Right cardiac atrium (tissue), 5 donors: ENCODE results near the gene NANOS3. TPM values are rescaled to one million over a fixed set of nuclear protein-coding genes. Genes with fewer than 3 reads are reported as not detected.

Experiments used
- ATAC-seq, 2 donors: fragments of 200-7000 bp; cut with Tn5 transposase; one replicate each; pipeline versions ENCODE4 v1.8.0 to v1.9.1; 2020; ENCODE audit warnings: moderate library complexity in 2 of 2, mild to moderate bottlenecking in 1 of 2
- DNase-seq, 3 donors: peaks; one replicate each; pipeline ENCODE4 v3.0.0-alpha.2; 2020
- H3K27ac ChIP-seq: one replicate; pipeline ENCODE4 v1.5.1; 2013; ENCODE audit warnings: mild to moderate bottlenecking, low read length, control low read depth, moderate library complexity
- H3K27me3 ChIP-seq: one replicate; pipeline ENCODE4 v1.6.1; 2013; ENCODE audit not compliant: control insufficient read depth, insufficient read depth
- H3K4me1 ChIP-seq: one replicate; pipeline ENCODE4 v1.6.1; 2013; ENCODE audit warnings: low read length; ENCODE audit not compliant: control insufficient read depth, insufficient read depth
- H3K4me3 ChIP-seq: one replicate; pipeline ENCODE4 v1.5.1; 2013; ENCODE audit warnings: low read length, control low read depth
- H3K9me3 ChIP-seq: one replicate; pipeline ENCODE4 v1.6.1; 2013; ENCODE audit warnings: low read length; ENCODE audit not compliant: control insufficient read depth
- WGBS: extraction: QIAGEN DNeasy Blood & Tissue Kit; methylation state at CpG from one replicate; pipeline ENCODE4 v1.1.7; 2013; 5-methylcytosine and 5-hydroxymethylcytosine counted together
- intact Hi-C, 4 donors: fragments of 100-400 bp; cut with DNase I; formaldehyde crosslinking; loops; one replicate each; pipeline versions ENCODE4 v1.11.0 to v1.14.0; 2022 to 2023
- long read RNA-seq, 4 donors: library from polyadenylated mRNA; unstranded; transcript quantifications; one replicate each; pipeline ENCODE4 v2.0.0, GENCODE V29; 2020 to 2021
- polyA plus RNA-seq: library from polyadenylated mRNA; stranded (reverse); fragments of 200-250 nt; gene quantifications from one replicate; pipeline ENCODE4 v1.2.3, GENCODE V29; 2013
- total RNA-seq, 4 donors: library from RNA; stranded (reverse); fragmentation: NEBNext Ultra II Directional; extraction: Animal tissue kit (Norgen Biotek cat#: 25700); gene quantifications; one replicate each; pipeline ENCODE4 v1.2.1, GENCODE V29; 2021
- donor health status: healthy with polysubstance abuse.
- donor health status: DM: no; HTN: yes; CAD: no.
- donor health status: DM: no; HTN: no; CAD: no.
- donor health status: DM: no; HTN: yes; CAD: no; lungs with severe emphysema.
- donor health status: DM: yes; HTN: yes; CAD: no.

The NANOS3 gene
- total RNA-seq = 1 to 10 TPM in 2 of 4 donors, under 1 TPM in 1, not detected in 1; 0.86 to 2.1 (median 1.4) TPM
- 1.7 TPM for polyA plus RNA-seq
- long read RNA-seq, donor 1, partial matches to known transcripts = 0 of 1 reads
- long read RNA-seq, donor 1, other reads (novel, unspliced or antisense) = 0 of 1 reads
- long read RNA-seq, donor 2, partial matches to known transcripts = 0 of 1 reads
- long read RNA-seq, donor 2, other reads (novel, unspliced or antisense) = 1 of 1 reads
- long read RNA-seq, donor 3 = 0 reads
- long read RNA-seq, donor 4 = 0 reads

DNA sequence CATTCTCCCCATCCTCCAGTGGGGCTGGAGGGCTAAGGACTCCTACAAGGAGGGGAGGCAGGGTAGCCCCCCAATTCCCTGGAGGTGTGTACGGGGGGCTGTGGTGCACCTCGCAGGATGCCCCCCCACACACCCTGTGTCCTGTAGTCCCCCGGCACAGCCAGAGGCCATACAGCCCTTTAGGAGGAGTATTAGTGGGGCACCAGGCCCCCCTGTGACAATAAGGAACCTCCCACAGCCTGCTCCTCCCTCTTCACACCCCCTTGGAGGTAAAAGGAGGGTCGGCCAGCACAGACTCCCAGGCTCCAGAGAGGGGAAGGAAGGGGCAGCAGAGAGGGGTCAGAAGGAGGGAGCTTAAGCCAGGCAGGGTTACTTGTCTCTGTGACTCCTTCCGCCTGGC, at the start of gene NANOS3:
TSS of gene NANOS3 (plus strand) at position 301 of the 400 bp plus-strand sequence. CDS start 115 bp downstream, outside the sequence.
- 62% methylated on average over 5 of the region's 5 CpGs for WGBS
- no peaks in the 10 kb centered on the region for H3K9me3 ChIP-seq
- intact Hi-C loops = no loop called here
- H3K4me1 ChIP-seq = peaks cover 2% of the 10 kb centered on the region
- DNase-seq = no peak
- H3K4me3 ChIP-seq = no peak within 1 kb of the TSS
- H3K27ac ChIP-seq = no peak within 1 kb of the TSS
- ATAC-seq = no peak
- no peaks in the 10 kb centered on the region for H3K27me3 ChIP-seq

- Histone ChIP-seq H3K9me3 (no peaks in the 10 kb centered on the region), H3K27me3 (no peaks in the 10 kb centered on the region), H3K4me1 (no peaks in the 10 kb centered on the region), H3K27ac (no peak overlapping the region), H3K4me3 (no peak overlapping the region)
- DNase-seq (no peak), ATAC-seq (no peak)
- intact Hi-C loops = no loop called here
- WGBS = 78% methylated on average over 4 of the region's 4 CpGs
These were observed 49.3 kb upstream of the NANOS3 start for GRCh38 chr19:13827656-13828055.

DNA sequence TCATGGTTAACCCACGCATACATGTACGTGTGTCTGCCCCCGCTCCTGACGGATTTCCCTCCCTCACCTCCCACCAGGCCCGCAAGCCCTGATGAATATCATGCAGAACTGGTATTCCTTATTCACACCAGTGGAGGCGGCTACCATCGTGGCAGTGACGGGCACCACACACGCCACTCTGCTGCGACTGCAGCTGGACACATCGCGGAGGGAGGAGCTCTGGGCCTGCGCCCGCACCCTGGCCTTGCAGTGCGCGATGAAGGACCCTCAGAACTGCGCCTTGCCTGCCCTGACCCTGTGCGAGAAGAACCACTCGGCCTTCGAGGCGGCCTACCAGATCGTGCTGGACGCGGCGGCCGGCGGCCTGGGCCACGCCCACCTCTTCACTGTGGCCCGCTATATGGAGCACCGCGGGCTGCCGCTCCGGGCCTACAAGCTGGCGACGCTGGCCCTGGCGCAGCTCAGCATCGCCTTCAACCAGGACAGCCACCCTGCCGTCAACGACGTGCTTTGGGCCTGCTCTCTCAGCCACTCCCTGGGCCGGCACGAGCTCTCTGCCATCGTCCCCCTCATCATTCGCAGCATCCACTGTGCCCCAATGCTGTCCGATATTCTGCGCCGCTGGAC, 46.7 kb upstream of the NANOS3 start:
- intact Hi-C loops = loop anchor here in 1 of 4 donors (5.0 kb wide), 1 partner anchor 33 kb away; the partner anchor contains the start of gene ZSWIM4
- H3K4me3 ChIP-seq = no peak overlapping the region
- H3K27me3 ChIP-seq = no peaks in the 10 kb centered on the region
- H3K4me1 ChIP-seq = peaks cover 7% of the 10 kb centered on the region
- DNase-seq = peak in 2 of 3 donors; percentile 59 to 60
- WGBS = 94% methylated on average over 47 of the region's 47 CpGs
- no peak for ATAC-seq
- no peaks in the 10 kb centered on the region for H3K9me3 ChIP-seq
- no peak overlapping the region for H3K27ac ChIP-seq

- peak in 1 of 3 donors; percentile 64 for DNase-seq
- WGBS = 91% methylated on average over 32 of the region's 32 CpGs
- no peaks in the 10 kb centered on the region for H3K9me3 ChIP-seq
- peaks cover 7% of the 10 kb centered on the region for H3K4me1 ChIP-seq
- H3K27me3 ChIP-seq = no peaks in the 10 kb centered on the region
- intact Hi-C loops = loop anchor here in 1 of 4 donors (5.0 kb wide), 1 partner anchor 34 kb away; the partner anchor contains the start of gene ZSWIM4
- no peak overlapping the region for H3K27ac ChIP-seq
- no peak overlapping the region for H3K4me3 ChIP-seq
- ATAC-seq = no peak
These were observed 46.0 kb upstream of the NANOS3 start for GRCh38 chr19:13830741-13831536.

DNA sequence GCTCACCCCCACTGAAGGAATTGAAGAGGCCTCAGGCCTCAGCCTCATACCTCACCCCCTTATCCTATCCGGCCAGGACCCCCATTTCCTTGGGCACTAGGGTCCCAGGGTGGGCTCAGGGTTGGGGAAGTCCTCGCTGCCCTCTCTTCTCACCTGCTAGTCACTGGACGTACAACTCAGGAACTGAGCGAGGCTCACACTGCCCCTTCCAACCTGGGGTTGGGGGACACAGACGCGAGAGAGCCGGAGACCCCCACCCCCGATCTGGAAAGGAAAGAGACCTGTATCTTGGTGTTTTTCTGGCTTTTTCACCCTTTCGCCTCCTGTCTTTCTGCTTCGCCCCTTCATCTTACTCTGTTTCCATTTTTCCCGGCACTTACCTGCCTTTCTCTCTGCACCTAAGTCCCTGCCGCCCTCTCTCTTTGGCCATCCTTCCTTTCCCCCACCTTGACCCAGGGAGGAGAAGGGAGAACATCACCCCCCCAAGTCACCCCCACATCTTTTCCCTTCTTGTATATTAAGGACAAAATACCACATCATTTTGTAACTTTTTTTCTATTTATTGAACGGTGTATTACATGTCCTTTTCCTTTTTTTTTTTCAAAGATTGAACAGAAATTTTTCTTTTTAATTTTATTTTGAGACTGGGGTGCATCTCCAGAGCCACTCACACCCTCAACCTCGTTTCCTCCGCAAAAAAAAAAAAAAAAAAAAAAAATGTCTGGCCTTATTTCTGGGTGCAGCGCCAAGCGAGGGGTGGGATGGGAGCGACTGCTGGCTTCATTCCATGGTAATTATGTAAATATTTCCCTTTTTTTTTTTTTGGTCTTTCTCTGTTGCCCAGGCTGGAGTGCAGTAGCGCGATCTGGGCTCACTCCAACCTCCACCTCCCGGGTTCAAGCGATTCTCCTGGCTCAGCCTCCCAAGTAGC, 45.1 kb upstream of the NANOS3 start:
- DNase-seq (peak in 2 of 3 donors; percentile 58 to 71), ATAC-seq (no peak)
- Histone ChIP-seq H3K27ac (no peak overlapping the region), H3K27me3 (no peaks in the 10 kb centered on the region), H3K9me3 (no peaks in the 10 kb centered on the region), H3K4me1 (peaks cover 10% of the 10 kb centered on the region), H3K4me3 (no peak overlapping the region)
- WGBS = 67% methylated on average over 22 of the region's 22 CpGs
- intact Hi-C loops = loop anchor here in 1 of 4 donors (5.0 kb wide), 1 partner anchor 35 kb away; the partner anchor contains the start of gene ZSWIM4

GRCh38 chr19:13833330-13834243, 43.3 kb upstream of the NANOS3 start:
- Histone ChIP-seq H3K27me3 (no peaks in the 10 kb centered on the region), H3K4me3 (no peak overlapping the region), H3K27ac (peak overlapping the region; percentile 43), H3K4me1 (peaks cover 10% of the 10 kb centered on the region), H3K9me3 (no peaks in the 10 kb centered on the region)
- WGBS = 7% methylated on average over 59 of the region's 59 CpGs
- peak; percentile 96 to 99 (median 98) for DNase-seq
- peak; percentile 80 to 89 for ATAC-seq
- intact Hi-C loops = loop anchor here in 1 of 4 donors (5.0 kb wide), 1 partner anchor 36 kb away; the partner anchor contains the start of gene ZSWIM4

DNA sequence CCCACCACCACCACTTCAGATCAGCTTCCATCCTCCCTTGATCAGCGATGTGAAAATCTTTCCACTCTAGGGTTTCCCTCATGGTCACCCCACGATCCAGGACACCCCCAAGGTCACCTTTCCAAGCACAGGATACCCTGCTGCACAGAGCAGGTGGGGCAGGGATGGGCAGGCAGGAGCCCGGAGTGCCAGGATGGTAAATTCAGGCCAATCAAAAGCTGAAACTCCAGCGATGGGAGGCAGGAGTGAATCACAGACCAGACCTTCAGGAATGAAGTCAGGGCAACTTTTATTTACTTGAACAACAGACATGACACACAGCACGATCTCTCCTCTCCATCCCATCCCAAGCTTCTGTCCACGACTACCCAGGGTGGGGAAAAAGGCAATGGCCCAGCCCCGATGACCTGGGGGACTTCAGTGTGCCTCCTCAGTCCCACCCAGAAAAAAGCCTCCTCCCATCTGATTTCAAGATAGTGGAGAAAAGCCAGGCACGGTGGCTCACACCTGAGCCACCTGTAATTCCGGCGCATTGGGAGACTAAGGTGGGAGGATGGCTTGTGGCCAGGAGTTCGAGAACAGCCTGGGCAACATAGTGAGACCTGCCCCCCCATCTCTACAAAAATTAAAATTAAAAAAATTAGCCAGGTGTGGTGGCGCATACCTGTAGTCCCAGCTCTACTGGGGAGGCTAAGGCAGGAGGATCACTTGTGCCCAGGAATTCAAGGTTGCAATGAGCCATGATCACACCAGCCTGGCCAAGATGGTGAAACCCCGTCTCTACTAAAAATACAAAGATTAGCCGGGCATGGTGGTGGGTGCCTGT, 42.5 kb upstream of the NANOS3 start:
- Histone ChIP-seq H3K4me3 (no peak overlapping the region), H3K27ac (peak overlapping the region; percentile 39), H3K27me3 (no peaks in the 10 kb centered on the region), H3K9me3 (no peaks in the 10 kb centered on the region), H3K4me1 (peaks cover 10% of the 10 kb centered on the region)
- DNase-seq (no peak), ATAC-seq (no peak)
- intact Hi-C loops = loop anchor here in 1 of 4 donors (5.0 kb wide), 1 partner anchor 37 kb away; the partner anchor contains the start of gene ZSWIM4
- 63% methylated on average over 14 of the region's 14 CpGs for WGBS

- intact Hi-C loops = no loop called here
- 37% methylated on average over 21 of the region's 21 CpGs for WGBS
- ATAC-seq (no peak), DNase-seq (peak; percentile 62 to 79 (median 72))
- Histone ChIP-seq H3K9me3 (no peaks in the 10 kb centered on the region), H3K27me3 (no peaks in the 10 kb centered on the region), H3K4me1 (peaks cover 10% of the 10 kb centered on the region), H3K4me3 (no peak overlapping the region), H3K27ac (peak overlapping the region; percentile 74)
These were observed 40.9 kb upstream of the NANOS3 start for GRCh38 chr19:13835791-13836723.
